H1 (cell line): Measurements from ENCODE around the gene ANO6. TPM values are rescaled to one million over a fixed set of nuclear protein-coding genes. Genes with fewer than 3 reads are reported as not detected.

Experiments used
- CTCF ChIA-PET: fragments of 300-600 bp; sonication (Branson Sonifier 250); formaldehyde crosslinking; loops from one replicate; lab custom pipeline; 2021; ENCODE audit not compliant: partially characterized antibody; lab: Charles Lee
- POLR2A ChIA-PET: fragments of 300-600 bp; sonication (Branson Sonifier 250); formaldehyde crosslinking; loops from one replicate; lab custom pipeline; 2021; ENCODE audit warnings: inconsistent platforms; ENCODE audit not compliant: partially characterized antibody; lab: Charles Lee
- DNase-seq, 2 experiments: peaks; one replicate each; pipeline versions ENCODE4 v3.0.0 to v3.0.0-alpha.2; 2010 to 2022; ENCODE audit warnings: low spot score in 2 of 2, low read depth in 1 of 2, mixed read lengths in 1 of 2
- FAIRE-seq: peaks from 2 replicates; lab custom pipeline; 2011; peaks lifted over from hg19 to GRCh38; lab: Jason Lieb, UNC
- H2AFZ ChIP-seq: 2 replicates; pipeline ENCODE4 v1.8.1; 2012; ENCODE audit warnings: low read length, inconsistent platforms
- H2AK5ac ChIP-seq: 2 replicates; pipeline ENCODE4 v1.6.1; 2013; ENCODE audit warnings: low read depth, low read length
- H2BK120ac ChIP-seq: replicated peaks from 2 replicates; pipeline ENCODE3; 2013; ENCODE audit warnings: low read depth, low read length, inconsistent platforms
- H2BK12ac ChIP-seq: 2 replicates; pipeline ENCODE4 v1.6.1; 2013; ENCODE audit warnings: low read depth, low read length
- H2BK15ac ChIP-seq: 2 replicates; pipeline ENCODE4 v1.6.1; 2013; ENCODE audit warnings: low read length
- H2BK20ac ChIP-seq: 2 replicates; pipeline ENCODE4 v1.6.1; 2013; ENCODE audit warnings: low read length
- H2BK5ac ChIP-seq: 2 replicates; pipeline ENCODE4 v1.6.1; 2013; ENCODE audit warnings: low read depth, low read length
- H3K14ac ChIP-seq: 2 replicates; pipeline ENCODE4 v1.6.1; 2013; ENCODE audit warnings: inconsistent platforms; ENCODE audit not compliant: insufficient read length
- H3K18ac ChIP-seq: 2 replicates; pipeline ENCODE4 v1.6.1; 2013; ENCODE audit warnings: low read length; ENCODE audit errors: extremely low read depth
- H3K23ac ChIP-seq: 2 replicates; pipeline ENCODE4 v1.6.1; 2013; ENCODE audit warnings: inconsistent platforms; ENCODE audit not compliant: insufficient read length
- H3K23me2 ChIP-seq: 2 replicates; pipeline ENCODE4 v1.6.1; 2013; ENCODE audit warnings: low read depth, low read length
- H3K27ac ChIP-seq: 2 replicates; pipeline ENCODE4 v1.6.1; 2011; ENCODE audit warnings: low read depth, low read length, inconsistent platforms
- H3K27me3 ChIP-seq, 4 experiments: replicated peaks in 1 of 4; 1 replicate in 1 of 4; 2 replicates in 3 of 4; pipeline versions ENCODE4 v1.6.1 to v1.8.1; 2011 to 2013; ENCODE audit warnings: low read length in 3 of 4, mild to moderate bottlenecking in 3 of 4, inconsistent platforms in 2 of 4, mixed read lengths in 2 of 4, moderate library complexity in 1 of 4; ENCODE audit not compliant: control insufficient read depth in 3 of 4, insufficient read depth in 3 of 4; ENCODE audit errors: extremely low read depth in 1 of 4
- H3K36me3 ChIP-seq, 4 experiments: 2 replicates each; pipeline versions ENCODE4 v1.6.1 to v1.8.1; 2011 to 2013; ENCODE audit warnings: mild to moderate bottlenecking in 4 of 4, low read length in 3 of 4, moderate library complexity in 2 of 4, control low read depth in 1 of 4, inconsistent platforms in 1 of 4; ENCODE audit not compliant: insufficient read depth in 4 of 4, control insufficient read depth in 2 of 4
- H3K4ac ChIP-seq: replicated peaks from 2 replicates; pipeline ENCODE3; 2013; ENCODE audit warnings: low read length, low read depth, mixed read lengths, inconsistent platforms; ENCODE audit not compliant: insufficient read length
- H3K4me1 ChIP-seq, 4 experiments: replicated peaks in 1 of 4; 1 replicate in 1 of 4; 2 replicates in 3 of 4; pipeline versions ENCODE4 v1.6.1 to v1.8.1; 2011 to 2013; ENCODE audit warnings: low read length in 3 of 4, inconsistent platforms in 2 of 4, mixed read lengths in 1 of 4; ENCODE audit not compliant: insufficient read depth in 4 of 4, control insufficient read depth in 3 of 4
- H3K4me2 ChIP-seq, 2 experiments: 2 replicates each; pipeline versions ENCODE4 v1.6.1 to v1.8.1; 2011 to 2013; ENCODE audit warnings: low read depth in 2 of 2, low read length in 2 of 2, control low read depth in 1 of 2, inconsistent platforms in 1 of 2, mild to moderate bottlenecking in 1 of 2; ENCODE audit not compliant: insufficient read depth in 1 of 2
- H3K4me3 ChIP-seq, 4 experiments: fragments of 200-600, 300-600 bp in 1 of 4; sonication (generic), shearing (Covaris generic), sonication (Bioruptor Twin) in 1 of 4; 2 replicates each; pipeline versions ENCODE4 v1.5.1 to v1.8.1; 2011 to 2016; ENCODE audit warnings: low read length in 4 of 4, low read depth in 3 of 4, control low read depth in 2 of 4, inconsistent platforms in 2 of 4, mild to moderate bottlenecking in 2 of 4, mixed read lengths in 1 of 4, moderate library complexity in 1 of 4; ENCODE audit not compliant: insufficient read depth in 2 of 4; ENCODE audit errors: extremely low read depth in 1 of 4
- H3K56ac ChIP-seq: replicated peaks from 2 replicates; pipeline ENCODE3; 2013; ENCODE audit warnings: low read depth, mild to moderate bottlenecking, mixed read lengths, low read length, inconsistent platforms; ENCODE audit not compliant: insufficient read length
- H3K79me1 ChIP-seq: 2 replicates; pipeline ENCODE4 v1.6.1; 2013; ENCODE audit warnings: low read depth, low read length, control low read depth
- H3K79me2 ChIP-seq, 2 experiments: 2 replicates each; pipeline versions ENCODE4 v1.6.1 to v1.8.1; 2012 to 2013; ENCODE audit warnings: low read length in 2 of 2, mild to moderate bottlenecking in 2 of 2, inconsistent platforms in 1 of 2; ENCODE audit not compliant: insufficient read depth in 2 of 2, control insufficient read depth in 1 of 2
- H3K9ac ChIP-seq, 4 experiments: replicated peaks in 1 of 4; 1 replicate in 1 of 4; 2 replicates in 3 of 4; pipeline versions ENCODE4 v1.6.1 to v1.8.1; 2011 to 2013; ENCODE audit warnings: low read depth in 3 of 4, low read length in 3 of 4, control low read depth in 2 of 4, mild to moderate bottlenecking in 2 of 4, moderate library complexity in 2 of 4, inconsistent platforms in 1 of 4; ENCODE audit errors: extremely low read depth in 1 of 4
- H3K9me3 ChIP-seq, 2 experiments: 2 replicates each; pipeline versions ENCODE4 v1.6.1 to v1.8.1; 2012 to 2013; ENCODE audit warnings: mild to moderate bottlenecking in 2 of 2, moderate library complexity in 2 of 2, control low read depth in 1 of 2, inconsistent platforms in 1 of 2, low read depth in 1 of 2, low read length in 1 of 2, mixed read lengths in 1 of 2; ENCODE audit not compliant: insufficient read depth in 2 of 2
- H4K20me1 ChIP-seq, 2 experiments: replicated peaks in 1 of 2; 2 replicates each; pipeline versions ENCODE3 to v1.8.1; 2011 to 2013; ENCODE audit warnings: inconsistent platforms in 2 of 2, low read length in 2 of 2, mild to moderate bottlenecking in 1 of 2; ENCODE audit not compliant: insufficient read depth in 2 of 2, control insufficient read depth in 1 of 2
- H4K5ac ChIP-seq: 2 replicates; pipeline ENCODE4 v1.6.1; 2013; ENCODE audit warnings: low read length, low read depth, mixed read lengths, inconsistent platforms; ENCODE audit not compliant: insufficient read length
- H4K8ac ChIP-seq: 2 replicates; pipeline ENCODE4 v1.8.0; 2013; ENCODE audit warnings: mild to moderate bottlenecking, moderate library complexity, low read length, inconsistent platforms; ENCODE audit not compliant: insufficient read depth; ENCODE audit errors: extremely low read depth
- H4K91ac ChIP-seq: replicated peaks from 2 replicates; pipeline ENCODE3; 2013; ENCODE audit warnings: low read length, mixed read lengths, inconsistent platforms; ENCODE audit not compliant: insufficient read length
- CREB1 ChIP-seq: IDR thresholded peaks from 2 replicates; pipeline ENCODE4 v1.6.1; 2012; ENCODE audit warnings: inconsistent platforms
- CTCF ChIP-seq, 3 experiments: IDR thresholded peaks; 1 replicate in 2 of 3; 2 replicates in 1 of 3; pipeline versions ENCODE4 v1.5.1 to v1.6.1; 2011; ENCODE audit warnings: low read length in 3 of 3, mild to moderate bottlenecking in 3 of 3, inconsistent platforms in 2 of 3, low read depth in 1 of 3, moderate library complexity in 1 of 3; ENCODE audit not compliant: insufficient read depth in 1 of 3; ENCODE audit errors: control extremely low read depth in 1 of 3
- JUN ChIP-seq: IDR thresholded peaks from 2 replicates; pipeline ENCODE4 v1.6.1; 2011; ENCODE audit warnings: low read depth, mild to moderate bottlenecking, improper control_type of control experiment, low read length
- KDM5A ChIP-seq: fragments of 200-600 bp; IDR thresholded peaks from 2 replicates; pipeline ENCODE4 v1.7.1; 2012; ENCODE audit warnings: mild to moderate bottlenecking, low read length, inconsistent platforms, mixed read lengths
- PHF8 ChIP-seq: fragments of 200-600 bp; sonication (generic); conservative IDR thresholded peaks from 2 replicates; pipeline ENCODE4 v1.7.1; 2012; ENCODE audit warnings: low read depth, mild to moderate bottlenecking, inconsistent platforms, low read length, moderate library complexity
- RNF2 ChIP-seq: fragments of 200-900, 300-1000 bp; sonication (generic); IDR thresholded peaks from 2 replicates; pipeline ENCODE4 v1.7.1; 2016; ENCODE audit warnings: borderline replicate concordance, low read depth, mild to moderate bottlenecking, antibody characterized with exemption, low read length; ENCODE audit not compliant: poor library complexity, severe bottlenecking; ENCODE audit errors: missing control alignments
- SAP30 ChIP-seq: fragments of 300-600 bp; sonication (generic); IDR thresholded peaks from 2 replicates; pipeline ENCODE4 v1.7.1; 2012; ENCODE audit warnings: low read length, moderate library complexity, mild to moderate bottlenecking, inconsistent platforms; ENCODE audit not compliant: insufficient read depth, insufficient replicate concordance
- SIX5 ChIP-seq: IDR thresholded peaks from 2 replicates; pipeline ENCODE4 v1.6.1; 2011; ENCODE audit warnings: mild to moderate bottlenecking, low read depth, low read length
- SP1 ChIP-seq: IDR thresholded peaks from 2 replicates; pipeline ENCODE4 v1.6.1; 2011; ENCODE audit warnings: low read depth, low read length
- polyA plus RNA-seq, 7 experiments: library from polyadenylated mRNA; depleted of rRNA in 3 of 7; stranded (reverse) in 5 of 7; unstranded in 2 of 7; fragments of >200 nt in 5 of 7; fragments of 200-250 nt in 2 of 7; gene quantifications; 1 replicate in 5 of 7; 2 replicates in 1 of 7; 4 replicates in 1 of 7; pipeline versions ENCODE4 v1.2.1 to v1.2.3, GENCODE V29; 2011 to 2013; ENCODE audit warnings: missing spikeins in 2 of 7, mixed read lengths in 2 of 7
- total RNA-seq: library from RNA; stranded (reverse); fragmentation: NEBNext Ultra II Directional; extraction: Animal tissue kit (Norgen Biotek cat#: 25700); gene quantifications from 2 replicates; pipeline ENCODE4 v1.2.1, GENCODE V29; 2021
- TF ChIP-seq, protein P1 (sequence below): IDR thresholded peaks from 2 replicates; pipeline ENCODE4 v1.6.1; 2012; ENCODE audit warnings: inconsistent platforms
- TF ChIP-seq, protein P2 (sequence below): IDR thresholded peaks from 2 replicates; pipeline ENCODE4 v1.6.1; 2012; ENCODE audit warnings: inconsistent platforms

ANO6 gene
- total and polyA plus RNA-seq, 2 of the 8 experiments (the other 6 are each of a cell fraction or from before 2014, with no cell fraction given): 15.1 to 39.7 TPM

GRCh38 chr12:45226021-45226420 lies 10.1 kb downstream of the ANO6 start:
- Histone ChIP-seq H3K9ac (no peak overlapping the region), H2AFZ (no peak overlapping the region), H2BK20ac (no peak overlapping the region), H3K27ac (no peak overlapping the region), H2AK5ac (no peak overlapping the region), H3K36me3 (no peaks in the 10 kb centered on the region; a peak in 2 of 8 replicates), H4K5ac (no peak overlapping the region), H2BK12ac (no peak overlapping the region), H4K20me1 (peaks cover 2% of the 10 kb centered on the region in 2 experiments), H3K79me1 (no peaks in the 10 kb centered on the region; the same call in none of the 2 replicates), H3K4me3 (no peak overlapping the region), H3K18ac (no peak overlapping the region), H4K91ac (no peak overlapping the region), H3K56ac (no peak overlapping the region), H3K4me1 (peaks cover 0 to 8% (median 1%) of the 10 kb centered on the region in 4 experiments; a peak in 5 of 7 replicates), H3K27me3 (no peaks in the 10 kb centered on the region), H4K8ac (no peak overlapping the region), H3K14ac (no peak overlapping the region), H2BK15ac (no peak overlapping the region), H3K79me2 (peaks cover 10 to 82% of the 10 kb centered on the region in 2 experiments), H3K4me2 (no peak overlapping the region), H2BK5ac (no peak overlapping the region), H3K23ac (no peak overlapping the region), H2BK120ac (no peak overlapping the region), H3K9me3 (no peaks in the 10 kb centered on the region), H3K23me2 (no peaks in the 10 kb centered on the region), H3K4ac (no peak overlapping the region)
- CTCF ChIA-PET: interaction anchor here (1.6 kb wide), 1 partner anchor 9 kb away, joined by 4 read pairs; no protein-coding TSS in a partner anchor
- POLR2A ChIA-PET: no interaction called here
- FAIRE-seq (no peak), DNase-seq (no peak)
- TF ChIP-seq CTCF (IDR thresholded peaks at IDR 0.05; ENCODE audit: control extremely low read depth in 1 of 3, insufficient read depth in 1 of 3, low read depth in 1 of 3, low read length in 3 of 3) (no peak), SAP30 (no peak), CREB1 (no peak), JUN (no peak), RNF2 (no peak), PHF8 (no peak), SIX5 (no peak), KDM5A (no peak), SP1 (no peak)
- TF ChIP-seq, protein P1, sequence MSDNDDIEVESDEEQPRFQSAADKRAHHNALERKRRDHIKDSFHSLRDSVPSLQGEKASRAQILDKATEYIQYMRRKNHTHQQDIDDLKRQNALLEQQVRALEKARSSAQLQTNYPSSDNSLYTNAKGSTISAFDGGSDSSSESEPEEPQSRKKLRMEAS: no peak
- TF ChIP-seq, protein P2, sequence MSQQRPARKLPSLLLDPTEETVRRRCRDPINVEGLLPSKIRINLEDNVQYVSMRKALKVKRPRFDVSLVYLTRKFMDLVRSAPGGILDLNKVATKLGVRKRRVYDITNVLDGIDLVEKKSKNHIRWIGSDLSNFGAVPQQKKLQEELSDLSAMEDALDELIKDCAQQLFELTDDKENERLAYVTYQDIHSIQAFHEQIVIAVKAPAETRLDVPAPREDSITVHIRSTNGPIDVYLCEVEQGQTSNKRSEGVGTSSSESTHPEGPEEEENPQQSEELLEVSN: no peak
